NCI-H510A (cell line): ENCODE data around the gene NUDT22.
"Not testable (repeated sequence)": the region's sequence is repeated elsewhere in the genome, so short reads cannot be mapped to it uniquely, and the experiment has no call there.

Experiments
- DNase-seq: peaks from one replicate; lab custom pipeline; 2025; lab: John Stamatoyannopoulos, UW

Gene NUDT22

GRCh38 chr11:64243236-64243854 is 17.3 kb downstream of the NUDT22 start:
- no peak for DNase-seq

GRCh38 chr11:64244107-64244506 is 18.0 kb downstream of the NUDT22 start:
- DNase-seq = no peak

DNA sequence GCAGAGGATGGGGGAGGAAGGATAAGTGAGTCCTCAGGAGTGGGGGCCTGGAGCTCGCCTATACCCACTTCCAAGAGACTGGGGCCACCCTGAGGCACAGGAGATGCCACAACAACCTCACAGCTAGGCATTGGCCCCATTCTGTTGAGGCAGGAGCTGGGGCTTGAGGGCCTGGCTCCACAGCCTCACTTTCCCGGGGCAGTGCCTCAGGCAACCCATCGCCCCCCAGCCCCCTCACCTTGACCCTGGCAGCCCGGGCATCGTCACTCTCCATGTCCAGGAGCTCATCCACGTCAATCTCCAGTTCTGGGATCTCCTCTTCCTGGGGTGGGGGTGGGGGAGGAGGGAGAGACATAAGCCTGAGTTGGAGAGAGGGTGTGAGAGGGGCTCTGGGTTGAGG is 18.9 kb downstream of the NUDT22 start:
- DNase-seq = no peak

- no peak for DNase-seq
Observed at GRCh38 chr11:64245401-64245796, 19.3 kb downstream of the NUDT22 start.

GRCh38 chr11:64245797-64246620 is 19.9 kb downstream of the NUDT22 start:
- no peak for DNase-seq

DNA sequence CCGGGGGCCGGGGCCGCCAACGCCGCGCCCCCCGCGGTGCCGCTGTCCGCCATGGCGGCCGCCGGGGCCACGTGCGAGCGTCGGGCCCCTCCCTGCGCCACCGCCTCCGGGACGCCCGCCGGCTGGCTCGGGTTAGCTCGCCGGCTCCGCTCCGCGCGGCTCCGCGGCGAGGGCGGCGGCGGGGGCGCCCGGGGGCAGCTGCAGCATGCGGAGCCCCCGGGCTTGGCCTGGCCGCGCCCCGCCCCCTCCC is 20.5 kb downstream of the NUDT22 start:
- DNase-seq = not testable (repeated sequence)

GRCh38 chr11:64246871-64247728 is 21.0 kb downstream of the NUDT22 start, which contains the start of gene PPP1R14B:
Gene PPP1R14B (minus strand): TSS chr11:64246943. CDS start chr11:64246673, 270 bp downstream.
- DNase-seq = peak; percentile 82

- no peak for DNase-seq
Observed at GRCh38 chr11:64247729-64248531, 21.9 kb downstream of the NUDT22 start.

DNA sequence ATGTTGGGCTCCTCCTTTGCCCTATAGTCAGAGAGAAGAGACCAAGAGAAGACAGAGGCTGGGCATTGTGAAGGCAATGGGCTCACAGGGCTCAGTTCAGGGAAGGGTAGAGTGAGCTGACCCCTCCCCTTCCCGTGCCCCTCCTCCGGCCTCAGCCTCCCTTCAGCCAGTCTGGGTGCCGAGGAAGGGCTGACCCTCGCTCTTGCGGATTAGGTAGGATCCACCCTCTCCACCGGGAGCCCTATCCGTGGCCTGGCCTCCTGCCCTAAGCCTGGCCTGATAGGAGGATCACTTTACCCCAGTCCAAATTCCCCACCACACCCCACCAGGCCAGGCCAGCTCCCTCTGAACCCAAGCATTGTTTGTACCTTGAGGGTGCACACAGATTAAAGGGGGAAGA is 22.5 kb downstream of the NUDT22 start:
- no peak for DNase-seq

DNA sequence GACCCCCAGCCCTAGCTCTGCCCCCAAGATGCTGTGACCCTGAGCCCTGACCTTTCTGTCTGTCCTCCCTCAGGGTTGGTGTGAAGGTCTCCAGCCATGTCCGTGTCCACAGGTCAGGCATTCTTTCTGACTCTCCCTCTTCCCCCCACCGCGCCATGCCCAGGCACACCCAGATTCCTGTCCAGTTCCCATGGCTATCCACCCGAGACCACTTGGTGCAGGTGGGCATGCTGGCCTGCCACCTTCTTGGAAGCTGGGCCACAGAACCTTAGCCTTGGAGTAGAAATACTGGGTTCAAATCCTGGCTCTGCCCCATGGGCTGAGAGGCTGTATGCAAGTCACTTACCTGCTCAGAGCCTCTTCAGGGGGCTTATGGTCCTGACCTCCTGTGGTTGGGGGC is 23.0 kb downstream of the NUDT22 start:
- no peak for DNase-seq

GRCh38 chr11:64249563-64250414 is 23.7 kb downstream of the NUDT22 start:
- no peak for DNase-seq

- no peak for DNase-seq
Observed at GRCh38 chr11:64250415-64251015, 24.4 kb downstream of the NUDT22 start.

DNA sequence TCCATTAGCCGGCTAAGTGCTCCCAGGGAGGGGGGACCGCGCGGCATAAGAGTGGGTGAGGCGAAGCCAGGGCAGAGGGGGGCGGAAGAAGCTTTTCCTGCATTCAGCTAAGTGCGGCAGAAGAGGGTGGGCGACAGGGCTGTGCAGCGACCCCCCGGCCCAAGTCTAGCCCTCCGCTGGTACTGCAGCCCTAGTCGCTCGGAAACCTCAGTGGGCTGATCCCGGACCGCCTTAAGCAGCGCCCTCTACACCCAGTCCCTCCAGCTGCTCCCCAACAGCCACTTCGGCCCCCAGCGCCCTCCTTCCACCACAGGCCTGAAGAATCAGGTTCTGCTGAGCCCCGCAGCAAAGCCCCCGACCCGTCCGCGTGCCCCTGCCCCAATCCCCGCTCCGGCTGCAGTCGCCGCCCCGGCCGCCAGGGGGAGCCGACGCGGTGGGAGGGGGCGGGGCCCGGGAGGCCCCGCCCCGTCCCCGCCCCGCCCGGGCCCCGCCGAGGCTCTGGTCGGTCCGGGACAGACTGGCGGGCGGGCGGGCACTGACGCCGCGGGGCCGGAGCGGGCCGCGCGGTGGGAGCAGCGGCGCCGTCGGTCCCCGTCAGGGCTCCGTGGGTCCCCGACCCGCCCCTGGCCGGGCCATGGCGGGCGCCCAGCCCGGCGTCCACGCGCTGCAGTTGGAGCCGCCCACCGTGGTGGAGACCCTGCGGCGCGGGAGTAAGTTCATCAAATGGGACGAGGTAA is 25.1 kb downstream of the NUDT22 start, which contains the start of gene PLCB3:
Gene PLCB3 (plus strand): TSS at position 515 of the 737 bp plus-strand sequence. CDS start 120 bp downstream, at position 635.
- no peak for DNase-seq

GRCh38 chr11:64251753-64252002 is 25.6 kb downstream of the NUDT22 start:
- no peak for DNase-seq

DNA sequence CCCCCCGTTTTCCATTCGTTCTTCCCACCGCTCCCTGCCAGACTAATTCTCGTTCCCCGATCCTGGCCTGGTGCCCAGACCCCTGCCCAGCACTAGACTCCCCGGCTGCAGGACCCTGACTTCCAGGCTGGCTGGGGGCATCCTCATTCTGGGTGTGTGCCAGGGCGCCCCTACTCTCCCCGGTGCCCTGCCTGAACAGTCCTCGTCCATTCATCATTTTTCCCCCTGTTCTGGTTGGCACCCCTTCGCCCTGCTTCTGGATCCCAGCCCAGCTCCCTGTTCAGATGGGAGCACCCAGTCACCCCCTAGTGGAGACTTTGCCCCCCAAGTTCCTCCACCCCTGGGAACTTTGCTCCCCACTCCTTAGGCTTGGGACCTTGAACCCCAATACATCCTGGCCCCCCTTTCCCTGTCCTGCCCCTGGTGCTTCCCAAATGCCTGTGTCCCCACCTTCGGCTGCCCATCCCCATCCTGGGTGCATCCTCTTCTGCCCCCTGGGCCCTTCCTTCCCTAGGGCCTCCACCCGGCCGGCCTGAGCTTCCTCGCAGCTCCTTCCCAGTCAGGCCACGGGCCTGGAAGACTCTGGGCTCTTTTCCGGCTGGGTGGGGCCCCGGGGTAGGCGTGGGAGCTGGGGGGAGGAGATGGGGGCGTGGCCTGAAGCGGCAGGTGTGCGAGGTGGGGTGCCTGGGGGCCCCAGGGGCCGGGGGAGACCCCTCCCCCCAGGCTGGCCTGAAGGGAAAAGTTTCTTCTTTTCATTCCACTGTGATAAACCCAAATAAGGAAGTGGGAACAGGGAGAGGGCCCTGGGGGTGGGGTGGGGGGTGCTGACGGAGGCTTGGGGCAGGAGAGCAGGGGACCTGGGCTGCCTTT is 26.2 kb downstream of the NUDT22 start:
- no peak for DNase-seq

- no peak for DNase-seq
Observed at GRCh38 chr11:64253043-64253442, 27.0 kb downstream of the NUDT22 start.

GRCh38 chr11:64253481-64253880 is 27.4 kb downstream of the NUDT22 start:
- DNase-seq = no peak

DNA sequence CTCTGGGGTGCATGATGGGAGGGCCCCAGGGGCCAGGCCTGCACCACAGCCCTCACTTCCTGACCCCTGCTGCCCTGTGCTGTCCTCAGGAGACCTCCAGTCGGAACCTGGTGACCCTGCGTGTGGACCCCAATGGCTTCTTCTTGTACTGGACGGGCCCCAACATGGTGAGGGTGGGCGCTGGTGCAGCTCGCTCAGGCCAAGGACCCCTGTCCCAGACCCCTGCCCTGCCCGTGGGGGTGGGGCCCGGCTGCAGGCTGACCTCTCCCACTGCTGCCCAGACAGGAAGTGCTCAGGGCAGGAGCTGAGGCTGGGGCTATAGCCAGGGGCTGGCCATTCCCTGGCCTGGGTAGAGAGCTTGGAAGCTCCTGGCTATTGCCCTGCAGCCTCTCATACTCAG is 28.3 kb downstream of the NUDT22 start:
- no peak for DNase-seq
